Hepatocyte (in vitro differentiated cells): ENCODE measurements around the gene MEGF11.

ENCODE experiments used
- CTCF ChIP-seq: fragments of 200-600 bp; sonication (generic); IDR thresholded peaks from 2 replicates; pipeline ENCODE4 v1.5.1; 2016; ENCODE audit warnings: antibody characterized with exemption, mild to moderate bottlenecking; ENCODE audit not compliant: poor library complexity
- EZH2phosphoT487 ChIP-seq: fragments of 200-600 bp; sonication (generic); IDR thresholded peaks from one replicate; pipeline ENCODE4 v1.6.1; 2018; ENCODE audit warnings: antibody characterized with exemption, mild to moderate bottlenecking, low read depth, moderate library complexity; ENCODE audit not compliant: unreplicated experiment, severe bottlenecking

DNA sequence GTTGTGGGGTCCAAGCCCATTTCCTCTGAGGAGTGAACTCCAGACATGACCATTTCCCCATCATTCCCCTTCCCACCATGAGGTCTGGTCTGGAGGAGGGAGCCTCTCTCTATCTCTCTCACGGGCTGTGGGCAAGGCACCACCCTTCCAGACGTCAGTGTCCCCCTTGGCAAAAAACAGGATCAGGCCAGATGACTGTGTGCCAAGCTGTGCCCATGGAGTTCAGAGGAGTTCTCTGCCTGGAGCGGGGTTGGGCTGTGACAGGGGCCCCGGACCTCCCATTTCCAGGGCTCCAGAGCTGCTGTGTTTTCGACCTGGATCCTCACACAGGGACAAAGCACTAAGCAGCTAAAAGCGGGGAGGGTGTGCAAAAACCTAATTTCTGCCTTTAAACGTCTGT lies 259.8 kb downstream of the MEGF11 start:
- no peak for TF ChIP-seq CTCF
- TF ChIP-seq EZH2phosphoT487, result no peak
